Activated CD4-positive, alpha-beta T cell treated with anti-CD3 and anti-CD28 coated beads, Interleukin-10, Interleukin-2, amounts not matched to agents 100 ng/mL and 50 ng/mL, durations not matched to agents 16 hours and 8 hours (primary cell): ENCODE data around the gene RUNX1.
A peak's percentile ranks its signal among the peaks of the same experiment; 100 is the strongest.

ENCODE experiments used
- DNase-seq: peaks from one replicate; pipeline ENCODE4 v3.0.0-alpha.2; 2020

Gene RUNX1

GRCh38 chr21:35058058-35058457 is 9.0 kb upstream of the RUNX1 start:
- no peak for DNase-seq

GRCh38 chr21:35057428-35057827 is 8.3 kb upstream of the RUNX1 start:
- DNase-seq: no peak

GRCh38 chr21:35053356-35054096 is 4.4 kb upstream of the RUNX1 start:
- no peak for DNase-seq

- DNase-seq: no peak
Measured at GRCh38 chr21:35052801-35053200, 3.7 kb upstream of the RUNX1 start.

- DNase-seq: peak; percentile 89
Measured at GRCh38 chr21:35051287-35051818, 2.3 kb upstream of the RUNX1 start.

GRCh38 chr21:35050348-35051286 is 1.5 kb upstream of the RUNX1 start:
- peak; percentile 74 for DNase-seq

GRCh38 chr21:35048183-35048601 is 910 bp downstream of the RUNX1 start:
- DNase-seq: peak; percentile 51

- no peak for DNase-seq
Measured at GRCh38 chr21:35046880-35047229, 2.2 kb downstream of the RUNX1 start.

- DNase-seq: no peak
Measured at GRCh38 chr21:35046263-35046624, 2.9 kb downstream of the RUNX1 start.

- peak; percentile 69 for DNase-seq
Measured at GRCh38 chr21:35045542-35046262, 3.4 kb downstream of the RUNX1 start.

- DNase-seq: peak; percentile 74
Measured at GRCh38 chr21:35044770-35045541, 4.1 kb downstream of the RUNX1 start.

- no peak for DNase-seq
Measured at GRCh38 chr21:35044128-35044527, 5.0 kb downstream of the RUNX1 start.

- DNase-seq: peak; percentile 78
Measured at GRCh38 chr21:35043549-35043948, 5.6 kb downstream of the RUNX1 start.

- no peak for DNase-seq
Measured at GRCh38 chr21:35042836-35043235, 6.3 kb downstream of the RUNX1 start.

- DNase-seq: no peak
Measured at GRCh38 chr21:35041881-35042280, 7.2 kb downstream of the RUNX1 start.

GRCh38 chr21:35041122-35041521 is 8.0 kb downstream of the RUNX1 start:
- DNase-seq: no peak

GRCh38 chr21:35039595-35040289 is 9.4 kb downstream of the RUNX1 start:
- peak; percentile 53 for DNase-seq

- DNase-seq: no peak
Measured at GRCh38 chr21:35038772-35039319, 10.3 kb downstream of the RUNX1 start.

- DNase-seq: no peak
Measured at GRCh38 chr21:35037384-35037765, 11.7 kb downstream of the RUNX1 start.

GRCh38 chr21:35036465-35037383 is 12.4 kb downstream of the RUNX1 start:
- DNase-seq: no peak
